Measurements from ENCODE around the gene OR13C4.

DNA sequence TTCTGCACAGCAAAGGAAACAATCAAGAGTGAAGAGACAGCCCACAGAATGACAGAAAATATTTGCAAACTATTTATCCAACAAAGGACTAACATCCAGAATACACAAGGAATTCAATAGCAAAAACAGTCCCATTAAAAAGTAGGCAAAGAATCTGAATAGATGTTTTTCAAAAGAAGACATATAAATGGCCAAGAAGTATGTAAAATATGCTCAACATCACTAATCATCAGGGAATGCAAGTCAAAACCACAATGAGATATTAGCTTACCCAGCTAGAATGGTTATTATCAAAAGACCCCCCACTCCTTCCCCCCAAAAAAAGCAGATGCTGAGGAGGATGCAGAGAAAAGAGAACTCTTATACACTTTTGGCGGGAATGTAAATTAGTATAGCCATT is 28.5 kb upstream of the OR13C4 start:
- TF ChIP-seq, protein P1, sequence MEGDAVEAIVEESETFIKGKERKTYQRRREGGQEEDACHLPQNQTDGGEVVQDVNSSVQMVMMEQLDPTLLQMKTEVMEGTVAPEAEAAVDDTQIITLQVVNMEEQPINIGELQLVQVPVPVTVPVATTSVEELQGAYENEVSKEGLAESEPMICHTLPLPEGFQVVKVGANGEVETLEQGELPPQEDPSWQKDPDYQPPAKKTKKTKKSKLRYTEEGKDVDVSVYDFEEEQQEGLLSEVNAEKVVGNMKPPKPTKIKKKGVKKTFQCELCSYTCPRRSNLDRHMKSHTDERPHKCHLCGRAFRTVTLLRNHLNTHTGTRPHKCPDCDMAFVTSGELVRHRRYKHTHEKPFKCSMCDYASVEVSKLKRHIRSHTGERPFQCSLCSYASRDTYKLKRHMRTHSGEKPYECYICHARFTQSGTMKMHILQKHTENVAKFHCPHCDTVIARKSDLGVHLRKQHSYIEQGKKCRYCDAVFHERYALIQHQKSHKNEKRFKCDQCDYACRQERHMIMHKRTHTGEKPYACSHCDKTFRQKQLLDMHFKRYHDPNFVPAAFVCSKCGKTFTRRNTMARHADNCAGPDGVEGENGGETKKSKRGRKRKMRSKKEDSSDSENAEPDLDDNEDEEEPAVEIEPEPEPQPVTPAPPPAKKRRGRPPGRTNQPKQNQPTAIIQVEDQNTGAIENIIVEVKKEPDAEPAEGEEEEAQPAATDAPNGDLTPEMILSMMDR (IDR thresholded peaks at IDR 0.05; ENCODE audit: low read depth, low read length): no peak
- TF ChIP-seq EZH2phosphoT487 (IDR thresholded peaks at IDR 0.05; ENCODE audit: low read depth): no peak

Measured in OCI-LY3 (cell line).